ENCODE measurements around the gene VOPP1.
"Not testable (repeated sequence)": the region's sequence is repeated elsewhere in the genome, so short reads cannot be mapped to it uniquely, and the experiment has no call there.

The VOPP1 gene, protein sequence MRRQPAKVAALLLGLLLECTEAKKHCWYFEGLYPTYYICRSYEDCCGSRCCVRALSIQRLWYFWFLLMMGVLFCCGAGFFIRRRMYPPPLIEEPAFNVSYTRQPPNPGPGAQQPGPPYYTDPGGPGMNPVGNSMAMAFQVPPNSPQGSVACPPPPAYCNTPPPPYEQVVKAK

DNA sequence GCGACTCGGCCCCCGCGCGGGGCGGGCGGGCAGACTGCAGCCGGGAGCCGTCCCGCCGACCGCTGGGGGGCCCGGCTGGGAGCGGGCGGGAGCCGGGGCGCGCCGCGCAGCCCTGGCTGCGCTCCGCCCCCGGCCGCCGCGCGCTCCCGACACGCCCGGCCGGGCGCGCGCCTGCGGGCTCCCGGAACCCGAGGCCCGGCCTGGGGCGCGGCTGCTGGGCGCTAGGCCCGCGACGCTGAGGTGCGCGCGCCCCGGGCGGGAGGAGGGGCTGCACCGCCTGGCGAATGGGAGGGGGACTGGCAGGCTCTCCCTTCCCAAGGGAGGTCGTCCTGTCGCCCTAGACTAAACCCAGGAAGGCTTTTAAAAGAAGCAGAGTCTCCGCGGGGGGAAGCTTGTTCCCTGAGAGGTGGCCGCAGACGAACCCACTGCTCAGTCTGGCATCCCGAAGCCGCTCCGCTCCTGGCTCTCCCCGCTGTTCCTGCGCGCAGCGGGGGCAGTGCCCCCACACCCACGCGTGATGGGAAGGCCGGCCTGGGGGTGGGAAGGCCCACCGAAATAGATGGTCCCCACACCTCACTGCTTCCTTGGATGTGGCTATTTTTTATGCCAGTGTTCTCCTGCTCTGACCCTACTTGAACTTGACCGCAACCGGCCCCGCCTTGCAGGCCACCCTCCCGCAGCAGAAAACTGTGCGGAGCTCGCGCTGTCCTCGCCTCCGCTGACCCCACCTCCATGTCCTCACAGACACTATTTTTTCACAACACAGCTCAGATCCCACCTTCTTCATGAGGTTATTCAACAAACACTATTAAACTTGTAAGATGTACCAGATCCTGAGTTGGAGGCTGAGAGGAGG, at the start of gene VOPP1:
TSS of gene VOPP1 (minus strand) at position 125 of the 856 bp plus-strand sequence. CDS start 178 bp downstream, outside the sequence.
- DNase-seq (ENCODE audit: low read depth in 2 of 3, low spot score in 1 of 3), result peak in 1 of 3 donors; percentile 57

DNA sequence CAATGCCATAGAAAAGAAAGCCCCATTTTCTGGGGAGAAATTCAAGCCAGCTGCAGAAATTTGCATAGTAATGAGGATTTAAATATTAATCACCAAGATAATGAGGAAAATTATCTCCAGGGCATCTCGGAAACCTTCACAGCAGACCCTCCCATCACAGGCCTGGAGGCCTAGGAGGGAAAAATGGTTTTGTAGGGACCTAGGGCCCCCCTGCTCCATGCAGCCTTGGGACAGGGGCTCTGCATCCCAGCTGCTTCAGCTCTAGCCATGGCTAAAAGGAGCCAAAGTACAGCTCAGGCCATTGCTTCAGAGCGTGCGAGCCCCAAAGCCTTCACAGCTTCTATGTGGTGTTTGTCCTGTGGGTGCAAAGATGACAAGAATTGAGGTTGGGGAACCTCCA, 46.6 kb upstream of the VOPP1 start:
- DNase-seq (ENCODE audit: low read depth in 2 of 3, low spot score in 1 of 3), result no peak

DNA sequence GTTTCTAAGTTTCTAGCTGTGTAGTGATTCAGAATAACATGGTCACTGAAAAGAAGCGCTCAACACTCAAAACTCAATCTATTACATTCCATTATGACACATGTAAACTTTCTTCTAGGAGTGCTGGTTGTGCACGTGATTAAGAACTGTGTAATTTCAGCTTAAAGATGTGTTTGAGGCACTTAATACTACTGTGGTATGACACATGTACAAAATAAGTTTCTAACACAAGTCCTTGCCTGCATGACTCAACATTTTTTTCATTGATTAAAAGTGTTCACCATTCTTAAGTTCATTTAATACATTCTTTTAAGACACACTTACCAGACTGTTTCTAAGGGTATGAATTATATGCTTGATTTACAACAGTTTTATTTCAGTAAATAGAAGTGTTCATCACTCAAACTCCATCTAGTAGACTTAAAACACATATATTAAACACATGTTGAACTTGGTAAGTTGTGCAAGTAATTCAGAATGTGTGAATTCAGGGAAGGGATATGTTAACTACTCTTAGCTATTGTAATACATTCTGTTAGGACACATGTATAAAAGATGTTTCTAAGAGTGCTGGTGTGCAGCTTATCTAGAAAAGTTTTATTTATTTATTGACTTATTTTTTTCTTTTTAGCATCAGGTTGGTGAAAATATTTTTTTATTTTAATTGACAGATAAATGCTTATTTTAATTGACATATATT, 42.2 kb upstream of the VOPP1 start:
- not testable (repeated sequence) for DNase-seq (ENCODE audit: low read depth in 2 of 3, low spot score in 1 of 3)

DNA sequence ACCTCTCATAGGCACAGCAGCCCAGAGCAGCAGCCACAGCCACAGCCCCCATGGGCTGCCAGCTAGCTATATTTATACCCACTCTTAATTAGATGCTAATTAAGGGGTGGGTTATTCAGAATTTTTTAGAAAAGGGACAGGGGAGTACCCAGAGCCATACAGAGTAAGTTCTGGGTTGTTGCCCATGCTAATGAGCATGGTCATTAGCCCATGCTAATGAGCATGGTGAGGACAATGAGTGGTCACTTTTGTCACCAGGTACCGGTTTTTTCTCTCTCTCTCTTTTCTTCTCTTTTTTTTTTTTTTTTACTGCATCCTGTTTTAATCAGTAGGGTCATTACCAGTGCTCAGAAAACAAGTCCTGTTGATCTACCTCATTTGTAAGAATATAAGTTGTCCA, 37.4 kb upstream of the VOPP1 start:
- not testable (repeated sequence) for DNase-seq (ENCODE audit: low read depth in 2 of 3, low spot score in 1 of 3)

DNA sequence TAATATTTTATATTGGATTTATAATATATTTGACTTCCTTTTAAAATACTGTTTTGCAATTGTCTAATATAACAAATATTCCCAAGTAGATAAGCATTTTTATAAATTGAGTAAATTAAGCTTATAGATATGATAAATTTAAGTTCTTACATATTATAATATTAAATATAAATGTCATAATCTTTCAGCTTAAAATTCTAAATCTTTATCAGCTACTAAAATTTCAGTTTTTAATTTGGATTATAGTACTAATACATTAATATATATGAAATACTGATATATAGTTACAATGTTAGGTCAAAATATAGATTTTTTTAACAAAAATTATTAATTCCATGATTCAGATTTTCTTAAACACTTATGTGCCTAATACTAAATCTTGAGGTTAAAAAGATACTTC, 33.4 kb upstream of the VOPP1 start:
- DNase-seq (ENCODE audit: low read depth in 2 of 3, low spot score in 1 of 3), result not testable (repeated sequence)

DNA sequence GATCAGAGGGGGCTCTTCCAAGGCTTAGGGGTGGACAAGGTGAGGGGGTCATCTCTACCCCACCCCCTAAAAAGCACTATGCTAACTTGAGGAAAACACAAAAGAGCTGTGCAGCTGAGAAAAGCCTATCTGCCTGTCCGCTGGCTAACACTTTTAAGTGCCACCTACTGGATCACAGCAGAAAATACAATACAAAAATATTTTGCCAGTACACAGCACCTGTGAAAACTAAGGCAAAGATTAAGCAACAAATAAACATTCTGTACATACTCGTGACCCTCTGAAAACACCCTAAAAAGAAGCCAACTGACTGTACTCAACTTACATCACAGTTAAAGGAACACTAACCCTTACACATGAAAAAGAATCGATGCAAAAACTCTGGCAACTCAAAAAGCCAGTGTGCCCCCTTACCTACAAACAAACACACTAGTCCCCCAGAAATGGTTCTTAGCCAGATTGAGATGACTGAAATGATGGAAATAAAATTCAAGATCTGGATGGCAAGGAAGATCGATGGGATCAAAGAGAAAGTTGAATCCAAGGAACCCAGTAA, 25.7 kb upstream of the VOPP1 start:
- DNase-seq (ENCODE audit: low read depth in 2 of 3, low spot score in 1 of 3), result not testable (repeated sequence)

DNA sequence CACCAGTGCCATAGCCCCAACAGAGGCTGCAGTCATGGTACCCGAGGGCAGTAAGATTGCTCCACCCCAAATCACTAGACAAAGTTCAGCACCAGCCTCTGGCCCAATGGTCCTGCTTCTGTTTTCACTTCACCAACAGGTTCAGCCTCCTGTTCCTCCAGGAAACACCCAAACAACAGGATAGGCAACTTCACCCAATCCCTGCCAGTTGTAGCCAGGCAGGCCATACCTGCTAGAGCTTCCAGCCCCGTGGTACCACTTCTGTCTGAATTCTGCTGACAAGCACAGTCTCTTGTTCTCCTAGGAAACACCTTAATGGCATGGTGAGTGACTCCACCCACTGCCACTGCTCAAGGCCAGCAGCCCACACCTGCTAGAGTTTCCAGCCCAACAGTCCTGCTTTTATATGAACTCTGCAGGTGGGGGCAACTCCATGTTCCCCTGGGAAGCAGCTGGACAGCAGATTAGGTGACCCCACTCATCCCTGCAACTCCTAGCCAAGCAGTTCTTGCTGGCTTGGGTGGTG, 25.0 kb upstream of the VOPP1 start:
- not testable (repeated sequence) for DNase-seq (ENCODE audit: low read depth in 2 of 3, low spot score in 1 of 3)

DNA sequence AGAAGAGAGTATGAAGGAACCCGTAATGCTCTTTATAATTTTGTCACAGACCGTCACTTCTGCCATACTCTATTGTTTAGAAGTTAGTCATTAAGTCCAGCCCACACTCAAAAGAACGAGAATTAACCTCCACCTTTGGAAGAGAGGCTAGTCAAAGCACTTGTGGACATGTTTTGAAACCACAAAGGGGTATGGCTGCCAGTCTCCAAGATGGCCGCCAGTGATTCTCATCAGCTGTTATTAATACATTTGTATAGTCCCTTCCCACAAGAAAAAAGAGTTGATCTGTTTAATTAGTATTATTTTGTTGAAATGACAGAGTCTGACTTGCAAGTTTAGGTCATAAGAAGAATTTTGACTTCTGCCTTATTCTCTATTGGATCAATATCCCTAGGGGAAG, 23.2 kb upstream of the VOPP1 start:
- no peak for DNase-seq (ENCODE audit: low read depth in 2 of 3, low spot score in 1 of 3)

DNA sequence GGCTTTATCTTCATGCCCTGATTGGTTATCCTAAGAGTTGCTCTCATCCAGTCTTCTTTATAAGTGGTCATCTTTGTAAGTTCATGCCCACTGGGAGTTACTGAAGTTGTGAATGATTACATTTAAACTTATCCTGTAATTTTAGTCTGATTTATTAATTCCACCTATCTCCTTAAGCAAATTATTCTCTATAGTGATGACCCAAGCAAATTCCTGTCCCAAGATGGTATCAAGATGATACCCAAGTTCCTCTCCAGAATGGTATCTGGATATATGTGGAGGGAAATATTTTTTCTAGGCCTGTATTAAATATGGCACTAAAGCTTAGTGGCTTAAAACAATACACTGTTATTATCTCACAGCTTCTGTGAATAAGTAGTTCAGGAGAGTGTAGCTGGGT, 22.6 kb upstream of the VOPP1 start:
- no peak for DNase-seq (ENCODE audit: low read depth in 2 of 3, low spot score in 1 of 3)

DNA sequence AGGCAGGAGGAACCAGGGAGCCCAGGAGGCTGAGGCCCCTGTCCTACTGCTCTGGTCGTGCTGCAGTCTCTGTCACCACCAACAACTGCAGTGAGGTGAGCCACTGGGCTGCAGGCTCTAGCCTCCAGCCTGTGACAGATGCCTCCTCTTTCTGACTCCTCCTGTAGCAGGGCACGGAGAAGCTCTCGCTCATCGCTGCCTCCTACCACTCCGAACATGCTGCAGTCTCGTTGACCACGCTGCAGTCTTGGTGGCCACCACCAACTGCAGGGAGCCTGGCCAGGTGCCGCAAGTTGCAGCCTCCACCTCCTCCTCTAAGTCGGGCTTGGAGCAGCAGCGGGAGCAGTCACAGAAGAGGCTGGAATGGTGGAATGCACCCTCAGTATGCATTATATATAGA, 22.1 kb upstream of the VOPP1 start:
- no peak for DNase-seq (ENCODE audit: low read depth in 2 of 3, low spot score in 1 of 3)

DNA sequence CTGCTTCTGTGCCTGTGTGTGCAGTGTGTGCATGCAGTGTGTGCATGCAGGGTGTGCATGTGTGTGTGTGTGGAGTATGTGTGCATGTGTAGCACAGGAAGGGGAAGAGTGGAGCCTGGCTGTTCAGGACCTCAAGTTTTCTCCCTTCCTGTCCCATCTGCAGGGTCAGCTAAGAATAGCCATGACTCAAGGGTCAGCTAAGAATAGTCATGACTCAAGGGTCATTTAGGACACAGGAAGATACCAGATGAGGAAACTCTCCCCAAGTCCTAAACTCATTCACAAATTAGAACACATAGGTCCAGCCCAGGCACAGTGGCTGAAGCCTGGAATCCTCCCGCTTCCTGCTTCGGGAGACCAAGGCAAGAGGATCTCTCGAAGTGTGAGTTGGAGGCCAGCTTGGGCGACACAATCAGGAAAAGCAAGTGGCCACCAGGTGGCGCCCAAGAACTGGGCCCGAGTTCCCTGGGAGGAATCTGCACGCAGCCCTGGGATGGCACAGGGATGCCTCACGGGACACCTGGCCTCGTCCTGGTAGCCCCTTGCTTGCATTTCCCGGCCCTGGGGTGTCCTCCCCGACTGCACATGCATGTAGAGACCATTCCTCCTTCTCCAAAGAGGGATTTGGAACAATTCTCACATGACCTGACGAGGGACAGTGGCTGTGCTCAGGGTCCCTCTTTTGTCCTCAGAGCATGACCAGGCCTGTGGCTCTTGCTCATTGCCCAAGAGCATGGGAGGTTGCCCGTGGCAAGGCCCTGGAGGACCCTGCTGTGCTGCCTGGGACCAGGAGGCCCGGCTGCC, 21.4 kb upstream of the VOPP1 start:
- peak; percentile 45 to 73 (median 67) for DNase-seq (ENCODE audit: low read depth in 2 of 3, low spot score in 1 of 3)

DNA sequence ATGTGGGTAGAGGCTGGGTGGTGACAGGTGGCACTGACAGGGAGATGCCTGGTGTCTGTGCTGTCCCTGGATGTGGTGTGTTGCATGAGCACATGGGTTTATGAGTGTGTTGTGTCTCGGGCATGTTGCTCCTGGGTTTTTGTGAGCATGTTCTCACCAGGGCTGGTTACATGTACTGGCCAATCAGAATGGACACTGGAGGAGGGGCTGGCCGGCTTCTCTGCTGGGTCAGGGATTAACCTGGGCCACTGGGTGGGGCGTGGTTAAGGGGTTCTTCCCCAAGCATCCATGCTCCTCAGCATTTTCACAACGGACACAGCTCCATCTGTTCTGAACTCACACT, 20.8 kb upstream of the VOPP1 start:
- DNase-seq (ENCODE audit: low read depth in 2 of 3, low spot score in 1 of 3), result no peak

DNA sequence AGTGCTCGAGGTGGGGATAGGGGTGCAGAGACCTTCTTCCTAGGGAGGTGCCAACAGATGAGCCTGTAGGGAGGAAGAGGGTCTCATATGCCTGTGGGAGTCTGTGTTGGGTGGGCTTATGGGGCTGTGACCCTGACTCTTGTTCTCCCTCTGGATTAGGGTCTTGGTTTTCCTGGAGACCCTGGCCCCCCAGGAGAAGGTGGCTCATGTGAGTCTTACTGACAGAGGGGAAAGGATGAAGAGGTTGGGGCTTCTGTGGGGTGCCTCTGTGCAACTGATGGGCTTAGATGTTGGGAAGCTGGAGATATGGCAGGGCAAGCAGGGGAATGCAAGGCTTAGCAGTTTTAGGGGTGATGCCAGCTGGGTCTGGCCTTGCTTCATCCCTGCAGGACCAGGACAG, 20.2 kb upstream of the VOPP1 start:
- DNase-seq (ENCODE audit: low read depth in 2 of 3, low spot score in 1 of 3), result no peak

DNA sequence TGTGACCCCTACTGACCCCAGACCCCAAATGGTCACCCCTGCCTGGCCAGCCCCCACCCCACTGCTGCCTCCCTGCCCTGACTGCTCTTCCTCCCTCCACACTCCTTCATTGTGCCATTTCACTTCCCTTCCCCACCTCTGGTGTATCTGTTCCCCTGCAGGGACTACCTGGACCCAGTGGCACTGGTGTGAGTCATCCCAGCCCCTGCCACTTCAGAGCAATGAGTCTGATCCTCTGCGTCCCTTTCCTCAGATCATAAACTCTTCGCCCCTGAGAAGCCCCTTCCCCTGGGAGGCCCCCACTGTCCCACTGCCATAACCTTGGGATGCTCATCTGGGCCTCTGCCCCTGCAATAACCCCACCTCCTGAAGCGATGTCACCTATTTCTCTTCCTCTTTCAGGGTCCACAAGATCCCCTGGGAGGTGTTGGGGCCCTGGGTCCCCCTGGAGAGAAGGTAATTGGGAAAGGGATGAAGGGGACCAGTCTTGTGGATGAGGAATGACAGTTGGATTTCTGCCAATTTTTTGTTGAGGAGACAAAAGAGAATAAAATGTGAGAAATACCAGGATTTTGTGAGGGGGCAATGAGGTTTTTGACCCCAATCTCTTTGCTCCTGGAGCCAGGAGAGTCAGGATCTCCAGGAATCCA, 19.1 kb upstream of the VOPP1 start:
- no peak for DNase-seq (ENCODE audit: low read depth in 2 of 3, low spot score in 1 of 3)

DNA sequence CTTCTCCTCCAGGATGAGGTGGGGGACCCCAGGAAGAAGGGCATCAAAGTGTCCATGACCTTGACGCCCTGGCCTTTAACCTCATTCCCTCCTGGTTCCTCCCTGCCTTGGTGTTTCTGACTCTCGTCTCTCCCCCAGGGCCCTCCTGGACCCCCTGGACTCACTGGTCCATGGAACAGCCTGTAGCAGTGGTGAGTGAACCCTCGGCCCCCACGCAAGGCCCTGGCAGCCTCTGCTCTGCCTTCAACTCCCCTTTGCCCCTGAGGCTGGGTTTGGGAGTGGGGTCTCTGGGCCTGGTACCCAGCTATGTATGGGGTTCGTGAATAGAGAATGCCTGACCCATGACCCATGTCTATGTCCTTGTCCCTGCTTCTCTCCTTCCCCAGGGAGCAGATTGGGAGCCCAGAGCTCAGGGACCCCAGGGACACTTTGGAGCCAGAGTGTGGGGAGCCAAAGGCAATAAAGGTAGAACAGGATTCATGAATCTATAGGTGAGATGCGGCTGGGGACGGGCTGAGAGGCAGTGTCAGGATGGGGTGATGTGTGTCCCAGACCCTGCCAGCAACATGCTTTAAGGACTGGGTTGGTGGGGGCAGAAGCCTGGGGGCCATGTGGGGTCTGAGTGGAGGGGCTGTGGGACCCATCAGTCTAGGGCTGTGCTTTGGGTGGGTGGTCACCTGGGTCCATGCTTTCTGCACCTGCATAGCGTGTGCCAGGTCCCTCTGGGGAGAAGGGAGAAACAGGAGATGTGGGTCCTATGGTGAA, 18.4 kb upstream of the VOPP1 start:
- no peak for DNase-seq (ENCODE audit: low read depth in 2 of 3, low spot score in 1 of 3)

DNA sequence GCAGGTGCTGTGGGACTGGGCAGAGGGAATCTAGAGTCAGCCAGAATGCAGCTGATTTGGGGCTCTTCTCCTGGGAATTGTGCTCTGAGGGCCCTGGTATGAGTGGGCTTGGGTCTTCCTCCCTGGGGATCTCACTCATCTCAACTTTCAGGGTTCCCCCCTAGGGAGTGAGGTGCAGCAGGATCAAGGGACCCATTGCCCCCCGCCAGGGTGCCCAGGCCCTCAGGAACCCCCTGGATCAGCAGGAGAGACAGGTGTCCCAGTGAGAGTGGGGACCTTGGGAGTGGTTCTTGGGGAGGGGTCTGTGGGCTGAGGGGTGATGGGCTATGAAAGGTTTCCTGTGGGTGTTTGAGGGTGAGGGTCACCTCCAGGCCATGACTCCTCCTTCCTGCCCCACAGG, 17.6 kb upstream of the VOPP1 start:
- DNase-seq (ENCODE audit: low read depth in 2 of 3, low spot score in 1 of 3), result no peak

DNA sequence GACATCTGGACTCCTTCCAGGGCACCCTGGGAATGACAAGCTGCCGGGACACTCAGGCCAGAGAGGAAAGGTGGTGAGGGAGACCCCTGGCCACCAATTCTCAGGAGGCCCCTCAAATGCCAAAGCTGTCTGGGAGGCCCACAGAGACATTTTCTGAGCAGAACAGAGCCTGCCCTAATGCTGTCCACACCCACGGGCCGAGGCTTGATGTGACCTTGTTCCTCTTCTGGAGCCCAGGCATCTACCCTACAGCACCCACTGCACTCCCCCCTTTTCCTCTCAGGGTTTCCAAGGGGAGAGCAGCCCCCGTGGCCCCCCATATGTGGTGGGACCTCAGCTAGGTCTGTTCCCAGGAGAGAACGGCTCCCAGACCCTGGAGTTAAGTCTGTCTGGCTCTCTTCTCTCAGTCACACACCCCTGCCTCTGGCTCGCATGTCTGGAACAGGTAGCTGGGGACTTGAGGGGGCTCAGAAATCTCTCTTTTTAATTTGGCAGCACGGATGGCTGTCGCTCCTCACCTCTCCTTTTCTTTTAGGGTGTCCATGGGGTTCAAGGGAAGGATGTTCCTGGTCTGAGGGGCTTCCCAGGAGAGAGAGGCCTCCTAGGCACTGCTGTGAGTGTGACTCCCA, 16.8 kb upstream of the VOPP1 start:
- no peak for DNase-seq (ENCODE audit: low read depth in 2 of 3, low spot score in 1 of 3)

DNA sequence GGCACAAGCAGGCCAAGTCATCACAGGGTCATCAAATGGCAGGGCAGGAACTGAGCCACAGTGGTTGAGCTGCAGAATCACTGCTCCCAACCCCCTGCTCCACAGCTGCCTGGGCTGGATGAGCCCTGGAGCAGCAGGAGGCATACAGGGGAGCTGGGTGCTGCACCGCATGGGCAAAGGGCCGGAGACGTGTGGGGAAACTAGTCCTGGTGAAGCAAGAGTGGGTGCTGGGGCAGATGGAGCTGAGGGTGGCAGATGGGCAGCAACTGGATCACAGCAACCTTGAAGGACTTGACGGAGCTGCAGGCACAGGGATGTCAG, 16.0 kb upstream of the VOPP1 start:
- no peak for DNase-seq (ENCODE audit: low read depth in 2 of 3, low spot score in 1 of 3)

DNA sequence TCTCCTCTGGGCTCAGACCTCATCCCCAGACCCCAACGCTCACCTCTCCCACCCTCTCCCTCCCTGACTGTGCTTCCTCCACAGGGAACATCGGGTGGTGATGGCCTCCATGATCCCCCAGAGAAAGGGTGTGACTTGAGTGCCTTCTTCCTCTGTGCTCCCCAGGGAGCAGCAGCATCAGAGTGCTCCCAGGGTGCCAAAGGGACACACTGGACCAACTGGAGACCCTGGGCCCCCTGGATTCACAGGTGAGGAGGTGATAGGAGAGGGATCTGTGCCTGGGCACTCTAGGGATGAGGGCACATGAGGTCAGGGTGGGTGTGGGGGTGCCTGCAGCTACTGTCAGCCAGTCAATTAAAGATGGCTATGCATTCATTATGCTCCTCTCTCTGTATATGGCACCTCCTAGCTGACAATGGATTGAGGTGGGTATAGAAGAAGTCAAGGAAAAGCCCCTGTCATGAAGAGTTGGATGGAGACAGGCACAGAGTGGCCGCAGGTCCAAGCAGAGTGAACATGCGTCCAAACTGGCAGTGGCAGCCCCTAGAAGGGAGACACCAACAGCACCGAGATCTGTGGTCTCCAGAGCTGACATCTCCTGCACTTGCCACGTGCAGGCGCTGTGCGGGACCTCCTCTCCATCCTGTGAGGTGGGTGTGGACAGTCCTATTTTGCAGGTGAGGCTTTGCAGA, 15.5 kb upstream of the VOPP1 start:
- DNase-seq (ENCODE audit: low read depth in 2 of 3, low spot score in 1 of 3), result no peak

All from stimulated activated CD4-positive, alpha-beta T cell treated with anti-CD3 and anti-CD28 coated beads, Interleukin-12 subunit alpha, Interleukin-12 subunit beta, amount 100 ng/mL, for 48 hours (primary cell).